ENCODE data around the gene SUN5. TPM values are rescaled to one million over a fixed set of nuclear protein-coding genes. Genes with fewer than 3 reads are reported as not detected.

Gene SUN5
- total and polyA plus RNA-seq, 2 donors (not counting 3 experiments of a cell fraction or from before 2014, with no cell fraction given) = not detected

- POLR2A ChIA-PET = no interaction called here
- FAIRE-seq = no peak
- Histone ChIP-seq H2AFZ (ENCODE audit: low read depth, low read length) (no peak overlapping the region), H3K9me1 (replicated peaks; ENCODE audit: control insufficient read depth, extremely low read depth, insufficient read depth, low read length) (no peaks in the 10 kb centered on the region), H3K4me1 (ENCODE audit: control insufficient read depth, extremely low read depth, insufficient read depth, low read length) (no peaks in the 10 kb centered on the region), H3K36me3 (ENCODE audit: control insufficient read depth in 2 of 2, extremely low read depth in 1 of 2, insufficient read depth in 2 of 2, low read length in 2 of 2) (no peaks in the 10 kb centered on the region), H4K20me1 (replicated peaks; ENCODE audit: control insufficient read depth, extremely low read depth, insufficient read depth, low read length) (no peaks in the 10 kb centered on the region), H3K9me3 (replicated peaks; ENCODE audit: control insufficient read depth, insufficient read depth, low read length) (no peaks in the 10 kb centered on the region), H3K79me2 (ENCODE audit: control insufficient read depth, insufficient read depth, low read length) (no peaks in the 10 kb centered on the region), H3K27me3 (ENCODE audit: control insufficient read depth in 2 of 2, insufficient read depth in 2 of 2, low read length in 2 of 2) (no peaks in the 10 kb centered on the region), H3K27ac (ENCODE audit: insufficient read depth, low read depth, low read length) (no peak overlapping the region), H3K4me3 (replicated peaks in 1 of 3; ENCODE audit: insufficient read depth in 1 of 3, low read depth in 1 of 3, low read length in 3 of 3) (no peak overlapping the region), H3K9ac (replicated peaks; ENCODE audit: extremely low read depth, insufficient read depth, low read length) (no peak overlapping the region), H3K4me2 (ENCODE audit: insufficient read depth, low read length) (no peak overlapping the region)
- intact Hi-C loops (cut with micrococcal nuclease) (no loop called here), dilution Hi-C loops (cut with MboI; ENCODE audit: extremely low pct_ligation_motif_present, low sequenced_read_pairs) (no loop called here)
- DNase-seq (ENCODE audit: low read depth, low spot score) = no peak
- no TSS peak for BruUV-seq (replicated peaks)
- CTCF ChIA-PET = no interaction called here
- TF ChIP-seq POLR2A (IDR thresholded peaks at IDR 0.05; ENCODE audit: low read depth, low read length) = no peak
- no peak for TF ChIP-seq EZH2 (IDR thresholded peaks at IDR 0.05; ENCODE audit: borderline replicate concordance, low read depth, low read length, severe bottlenecking)
- no peak for TF ChIP-seq GATA2 (IDR thresholded peaks at IDR 0.05; ENCODE audit: insufficient read depth, insufficient read length, low read depth, low read length)
- TF ChIP-seq MYC (IDR thresholded peaks at IDR 0.05; ENCODE audit: low read depth, low read length) = no peak
- no peak for TF ChIP-seq JUN (IDR thresholded peaks at IDR 0.05; ENCODE audit: borderline replicate concordance, insufficient read depth, insufficient read length, low read depth)
- TF ChIP-seq FOS (IDR thresholded peaks at IDR 0.05; ENCODE audit: borderline replicate concordance, insufficient read depth, low read length) = no peak
- TF ChIP-seq MAX (IDR thresholded peaks at IDR 0.05; ENCODE audit: insufficient read depth, insufficient read length) = no peak
- no peak for TF ChIP-seq CTCF (IDR thresholded peaks at IDR 0.05; ENCODE audit: extremely low read depth in 1 of 2, insufficient read depth in 1 of 2, low read depth in 1 of 2, low read length in 2 of 2)
- no peak for TF ChIP-seq POLR2AphosphoS5 (IDR thresholded peaks at IDR 0.05; ENCODE audit: insufficient read depth, low read depth, low read length)
Observed at GRCh38 chr20:33022289-33022688, 18.1 kb upstream of the SUN5 start.
